ENCODE results near the gene UBN2.

DNA sequence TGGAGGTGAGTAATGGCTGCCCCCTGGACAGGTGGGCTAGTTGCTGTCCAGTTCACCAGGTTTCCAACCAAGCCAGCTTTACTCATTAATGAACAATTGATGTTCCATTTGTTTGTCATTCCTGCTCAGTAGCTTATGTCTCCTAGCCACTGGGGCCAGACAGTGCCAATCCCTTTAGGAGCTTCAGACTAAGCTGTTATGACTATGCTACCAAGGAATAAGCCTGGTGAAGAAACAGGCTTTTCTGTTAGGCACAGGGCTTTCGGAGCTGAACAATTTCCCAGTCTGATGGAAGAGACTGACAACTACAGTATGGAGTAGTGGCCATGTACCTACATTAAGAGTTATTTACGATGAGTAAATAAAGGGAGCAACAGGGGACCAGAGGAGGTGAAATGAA is 108.0 kb downstream of the UBN2 start:
- TF ChIP-seq, protein P1, sequence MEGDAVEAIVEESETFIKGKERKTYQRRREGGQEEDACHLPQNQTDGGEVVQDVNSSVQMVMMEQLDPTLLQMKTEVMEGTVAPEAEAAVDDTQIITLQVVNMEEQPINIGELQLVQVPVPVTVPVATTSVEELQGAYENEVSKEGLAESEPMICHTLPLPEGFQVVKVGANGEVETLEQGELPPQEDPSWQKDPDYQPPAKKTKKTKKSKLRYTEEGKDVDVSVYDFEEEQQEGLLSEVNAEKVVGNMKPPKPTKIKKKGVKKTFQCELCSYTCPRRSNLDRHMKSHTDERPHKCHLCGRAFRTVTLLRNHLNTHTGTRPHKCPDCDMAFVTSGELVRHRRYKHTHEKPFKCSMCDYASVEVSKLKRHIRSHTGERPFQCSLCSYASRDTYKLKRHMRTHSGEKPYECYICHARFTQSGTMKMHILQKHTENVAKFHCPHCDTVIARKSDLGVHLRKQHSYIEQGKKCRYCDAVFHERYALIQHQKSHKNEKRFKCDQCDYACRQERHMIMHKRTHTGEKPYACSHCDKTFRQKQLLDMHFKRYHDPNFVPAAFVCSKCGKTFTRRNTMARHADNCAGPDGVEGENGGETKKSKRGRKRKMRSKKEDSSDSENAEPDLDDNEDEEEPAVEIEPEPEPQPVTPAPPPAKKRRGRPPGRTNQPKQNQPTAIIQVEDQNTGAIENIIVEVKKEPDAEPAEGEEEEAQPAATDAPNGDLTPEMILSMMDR (IDR thresholded peaks at IDR 0.05): no peak
- no peak for TF ChIP-seq POLR2AphosphoS5 (IDR thresholded peaks at IDR 0.05)

Data from prostate gland (tissue), 2 donors.